Stomach smooth muscle (tissue), 2 donors: ENCODE data around the gene RNF182.
"Not testable (repeated sequence)": the region's sequence is repeated elsewhere in the genome, so short reads cannot be mapped to it uniquely, and the experiment has no call there.

ENCODE experiments used
- H3K27ac ChIP-seq: one replicate; pipeline ENCODE4 v1.7.0; 2013; ENCODE audit warnings: mild to moderate bottlenecking, low read length, inconsistent platforms
- H3K27me3 ChIP-seq, 2 donors: one replicate each; pipeline ENCODE4 v1.7.0; 2013; ENCODE audit warnings: low read length in 2 of 2; ENCODE audit not compliant: insufficient read depth in 2 of 2, control insufficient read depth in 1 of 2
- H3K36me3 ChIP-seq, 2 donors: one replicate each; pipeline ENCODE4 v1.7.0; 2013; ENCODE audit warnings: low read length in 2 of 2; ENCODE audit not compliant: control insufficient read depth in 2 of 2, insufficient read depth in 2 of 2
- H3K4me1 ChIP-seq: one replicate; pipeline ENCODE4 v1.7.0; 2013; ENCODE audit warnings: low read length; ENCODE audit not compliant: control insufficient read depth, insufficient read depth
- H3K4me3 ChIP-seq, 2 donors: one replicate each; pipeline ENCODE4 v1.7.0; 2013; ENCODE audit warnings: low read length in 2 of 2
- H3K9ac ChIP-seq, 2 donors: one replicate each; pipeline ENCODE4 v1.7.0; 2013; ENCODE audit warnings: low read length in 2 of 2, mild to moderate bottlenecking in 1 of 2
- H3K9me3 ChIP-seq, 2 donors: one replicate each; pipeline ENCODE4 v1.7.0; 2013; ENCODE audit warnings: low read length in 2 of 2; ENCODE audit not compliant: control insufficient read depth in 2 of 2
- donor health status: healthy.
- donor health status: Pancreatic carcinoma.

The RNF182 gene

GRCh38 chr6:13931797-13932402, 7.1 kb downstream of the RNF182 start:
- H3K27me3 ChIP-seq: peaks cover 20 to 31% of the 10 kb centered on the region in 2 donors
- H3K9me3 ChIP-seq: no peaks in the 10 kb centered on the region
- H3K36me3 ChIP-seq: no peaks in the 10 kb centered on the region
- H3K27ac ChIP-seq: no peak overlapping the region
- H3K4me3 ChIP-seq: no peak overlapping the region
- H3K9ac ChIP-seq: no peak overlapping the region
- no peaks in the 10 kb centered on the region for H3K4me1 ChIP-seq

DNA sequence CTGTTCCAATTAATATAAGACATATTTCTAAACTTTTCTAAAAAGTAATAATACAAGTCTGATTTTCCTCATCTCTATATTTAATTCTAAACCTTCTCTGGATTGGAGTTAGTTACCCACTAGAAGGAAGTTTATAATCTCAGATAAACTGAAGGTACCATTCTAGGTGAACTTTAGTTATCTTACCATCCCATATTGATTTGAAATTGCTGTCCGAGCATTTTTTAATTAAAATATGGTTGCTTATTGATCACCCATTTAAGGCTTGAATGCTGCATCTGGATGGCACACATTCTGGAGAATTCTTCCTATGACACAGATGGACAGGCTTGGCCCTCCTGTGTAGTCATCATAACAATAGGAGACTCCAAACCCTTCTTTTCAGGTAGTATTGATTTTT, 8.0 kb downstream of the RNF182 start:
- no peak overlapping the region for H3K9ac ChIP-seq

GRCh38 chr6:13934721-13935120, 10.0 kb downstream of the RNF182 start:
- no peaks in the 10 kb centered on the region for H3K9me3 ChIP-seq
- no peaks in the 10 kb centered on the region for H3K4me1 ChIP-seq
- no peak overlapping the region for H3K27ac ChIP-seq
- no peaks in the 10 kb centered on the region for H3K36me3 ChIP-seq
- H3K9ac ChIP-seq: no peak overlapping the region
- H3K27me3 ChIP-seq: peaks cover 5 to 6% of the 10 kb centered on the region in 2 donors
- no peak overlapping the region for H3K4me3 ChIP-seq

More for the DNA sequence above, 8.0 kb downstream of the RNF182 start:
- Histone ChIP-seq H3K4me3 (no peak overlapping the region), H3K4me1 (no peaks in the 10 kb centered on the region), H3K9me3 (no peaks in the 10 kb centered on the region), H3K27me3 (peaks cover 11 to 22% of the 10 kb centered on the region in 2 donors), H3K27ac (no peak overlapping the region), H3K36me3 (no peaks in the 10 kb centered on the region)

DNA sequence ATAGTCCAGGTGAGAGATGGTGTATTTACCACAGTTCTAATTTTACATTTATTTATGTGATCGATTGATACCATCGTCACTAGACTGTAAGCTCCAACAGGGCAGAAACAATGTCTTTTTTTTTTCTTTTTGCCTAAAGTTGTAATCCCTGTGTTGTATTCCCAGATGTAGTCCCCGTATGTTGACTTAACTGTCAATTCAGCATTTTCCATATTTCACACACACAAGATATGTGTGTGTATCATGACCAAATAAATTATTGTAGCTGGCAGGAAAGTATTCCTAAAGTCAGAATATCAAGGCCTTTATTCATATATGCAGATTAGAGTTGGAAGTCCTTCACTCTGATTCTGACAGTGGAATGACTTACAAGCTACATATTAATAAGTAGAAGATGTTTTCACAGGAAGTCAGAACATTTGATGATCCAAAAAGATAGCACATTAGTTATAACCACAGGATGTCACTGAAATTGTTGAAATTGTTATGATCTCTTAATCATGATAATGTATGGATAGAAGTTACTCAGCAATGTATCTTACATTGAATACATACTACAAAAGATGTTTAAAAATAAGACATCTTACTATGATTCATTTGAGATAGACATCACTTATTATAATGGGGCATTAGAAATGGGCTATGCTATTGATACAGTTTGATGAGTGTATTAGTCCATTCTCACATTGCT, 10.6 kb downstream of the RNF182 start:
- Histone ChIP-seq H3K27me3 (peaks cover under 1 to 2% of the 10 kb centered on the region in 2 donors), H3K27ac (no peak overlapping the region), H3K4me1 (no peaks in the 10 kb centered on the region), H3K36me3 (no peaks in the 10 kb centered on the region), H3K9ac (no peak overlapping the region), H3K4me3 (no peak overlapping the region), H3K9me3 (no peaks in the 10 kb centered on the region)

GRCh38 chr6:13935881-13936261, 11.1 kb downstream of the RNF182 start:
- not testable (repeated sequence) for H3K27me3 ChIP-seq, H3K4me1 ChIP-seq, H3K9me3 ChIP-seq, H3K9ac ChIP-seq, H3K4me3 ChIP-seq, H3K27ac ChIP-seq, H3K36me3 ChIP-seq

DNA sequence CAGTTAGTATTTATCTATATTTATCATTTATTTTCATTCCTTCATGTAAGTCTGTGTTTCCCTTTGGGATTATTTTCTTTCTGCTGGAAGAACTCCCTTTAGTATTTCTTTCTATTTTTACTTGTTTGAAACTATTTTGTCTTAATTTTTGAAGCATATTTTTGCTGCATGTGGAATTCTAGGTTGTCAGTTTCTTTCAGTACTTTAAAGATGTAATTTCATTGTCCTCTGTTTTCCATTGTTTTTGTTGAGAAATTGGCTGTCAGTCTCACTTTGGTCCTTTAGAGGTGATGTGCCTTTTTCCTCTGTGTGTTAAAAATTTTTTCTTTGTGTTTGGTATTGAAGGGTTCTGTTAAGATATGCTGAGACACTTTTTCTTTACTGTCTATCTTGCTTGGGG, 17.1 kb downstream of the RNF182 start:
- Histone ChIP-seq H3K4me1 (no peaks in the 10 kb centered on the region), H3K36me3 (no peaks in the 10 kb centered on the region), H3K27ac (no peak overlapping the region), H3K4me3 (no peak overlapping the region), H3K9me3 (peaks cover 0 to 5% of the 10 kb centered on the region in 2 donors), H3K9ac (no peak overlapping the region), H3K27me3 (no peaks in the 10 kb centered on the region)

- Histone ChIP-seq H3K27ac (no peak overlapping the region), H3K36me3 (no peaks in the 10 kb centered on the region), H3K9ac (no peak overlapping the region), H3K9me3 (peaks cover 0 to 5% of the 10 kb centered on the region in 2 donors), H3K27me3 (no peaks in the 10 kb centered on the region), H3K4me3 (no peak overlapping the region), H3K4me1 (no peaks in the 10 kb centered on the region)
Measured at GRCh38 chr6:13943943-13944342, 19.2 kb downstream of the RNF182 start.

DNA sequence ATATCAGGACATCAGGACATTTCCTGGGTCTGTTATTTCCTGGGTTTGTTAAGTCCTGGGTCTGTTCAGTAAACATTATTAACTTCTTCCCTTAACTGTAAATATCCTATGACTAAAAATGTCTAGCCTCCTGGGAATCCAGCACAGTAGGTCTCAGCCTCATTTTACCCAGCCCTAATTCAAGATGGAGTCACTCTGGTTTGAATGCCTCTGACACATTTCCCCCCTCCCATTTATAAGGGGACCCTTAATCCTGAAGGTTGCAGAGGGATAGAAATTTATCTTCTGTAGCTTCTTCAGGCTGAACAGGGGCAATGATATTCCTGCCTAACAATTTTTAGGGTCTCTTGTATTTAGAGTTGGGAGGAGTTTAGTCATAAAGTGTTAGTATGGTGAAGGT, 21.8 kb downstream of the RNF182 start:
- no peak overlapping the region for H3K27ac ChIP-seq
- H3K4me1 ChIP-seq: no peaks in the 10 kb centered on the region
- H3K9ac ChIP-seq: no peak overlapping the region
- no peak overlapping the region for H3K4me3 ChIP-seq
- no peaks in the 10 kb centered on the region for H3K36me3 ChIP-seq
- H3K27me3 ChIP-seq: peaks cover 0 to 2% of the 10 kb centered on the region in 2 donors
- peaks cover 0 to 5% of the 10 kb centered on the region in 2 donors for H3K9me3 ChIP-seq

GRCh38 chr6:13947611-13948178, 22.9 kb downstream of the RNF182 start:
- Histone ChIP-seq H3K4me1 (no peaks in the 10 kb centered on the region), H3K36me3 (no peaks in the 10 kb centered on the region), H3K4me3 (no peak overlapping the region), H3K27me3 (peaks cover 0 to 6% of the 10 kb centered on the region in 2 donors), H3K9ac (no peak overlapping the region), H3K9me3 (no peaks in the 10 kb centered on the region), H3K27ac (no peak overlapping the region)

DNA sequence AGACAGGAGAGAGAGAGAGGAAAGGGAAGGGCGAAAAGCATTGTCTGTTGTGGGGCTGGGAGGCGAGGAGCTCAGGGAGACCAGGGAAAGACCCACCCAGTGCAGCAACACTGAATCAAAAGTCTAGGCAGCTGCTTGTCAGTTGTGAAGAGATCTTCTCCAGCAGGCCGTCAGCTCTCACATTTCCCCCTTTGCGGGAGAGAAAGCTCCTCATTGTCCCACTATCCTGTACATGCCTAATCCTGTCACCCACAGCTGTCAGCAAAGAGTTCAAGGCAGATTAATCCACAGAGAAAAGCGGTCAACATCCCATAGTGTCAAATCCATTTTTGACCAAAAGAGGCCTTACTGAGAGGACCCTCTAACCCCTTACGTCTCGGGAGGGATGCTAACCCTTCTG, 27.3 kb downstream of the RNF182 start:
- Histone ChIP-seq H3K4me3 (no peak overlapping the region), H3K9ac (no peak overlapping the region), H3K27ac (no peak overlapping the region), H3K36me3 (no peaks in the 10 kb centered on the region), H3K9me3 (no peaks in the 10 kb centered on the region), H3K27me3 (peaks cover 0 to 8% of the 10 kb centered on the region in 2 donors), H3K4me1 (no peaks in the 10 kb centered on the region)
